Mesendoderm (in vitro differentiated cells): ENCODE data around the gene SNRNP70. TPM values are rescaled to one million over a fixed set of nuclear protein-coding genes. Genes with fewer than 3 reads are reported as not detected.
"Not testable (repeated sequence)": the region's sequence is repeated elsewhere in the genome, so short reads cannot be mapped to it uniquely, and the experiment has no call there.

Experiments used
- DNase-seq: peaks from one replicate; pipeline ENCODE4 v3.0.0; 2013
- H2AK5ac ChIP-seq: 2 replicates; pipeline ENCODE4 v1.6.1; 2013; ENCODE audit warnings: low read length, inconsistent platforms
- H2BK120ac ChIP-seq: 2 replicates; pipeline ENCODE4 v1.6.1; 2013; ENCODE audit warnings: low read depth, mild to moderate bottlenecking, low read length, moderate library complexity, mixed read lengths
- H2BK15ac ChIP-seq: replicated peaks from 2 replicates; pipeline ENCODE4 v1.6.1; 2013; ENCODE audit warnings: low read depth, mild to moderate bottlenecking, moderate library complexity
- H2BK5ac ChIP-seq: 2 replicates; pipeline ENCODE4 v1.6.1; 2013; ENCODE audit warnings: low read length, inconsistent platforms
- H3K18ac ChIP-seq: 2 replicates; pipeline ENCODE4 v1.6.1; 2013; ENCODE audit warnings: mild to moderate bottlenecking, low read length, mixed read lengths
- H3K23ac ChIP-seq: one replicate; pipeline ENCODE4 v1.6.1; 2013; ENCODE audit warnings: low read length
- H3K27ac ChIP-seq: 2 replicates; pipeline ENCODE4 v1.5.1; 2013; ENCODE audit warnings: low read depth, mild to moderate bottlenecking, inconsistent platforms, low read length, moderate library complexity
- H3K27me3 ChIP-seq: 2 replicates; pipeline ENCODE4 v1.6.1; 2013; ENCODE audit warnings: low read length, control low read depth, mild to moderate bottlenecking, inconsistent platforms; ENCODE audit not compliant: insufficient read depth, poor library complexity
- H3K36me3 ChIP-seq: 2 replicates; pipeline ENCODE4 v1.6.1; 2013; ENCODE audit warnings: low read length, inconsistent platforms; ENCODE audit not compliant: control insufficient read depth, insufficient read depth
- H3K4ac ChIP-seq: one replicate; pipeline ENCODE4 v1.6.1; 2013; ENCODE audit warnings: low read depth, mild to moderate bottlenecking, low read length, moderate library complexity
- H3K4me1 ChIP-seq: 2 replicates; pipeline ENCODE4 v1.6.1; 2013; ENCODE audit warnings: low read depth, low read length, inconsistent platforms; ENCODE audit not compliant: control insufficient read depth
- H3K4me2 ChIP-seq: 2 replicates; pipeline ENCODE4 v1.6.1; 2013; ENCODE audit warnings: low read length
- H3K4me3 ChIP-seq: 2 replicates; pipeline ENCODE4 v1.5.1; 2013; ENCODE audit warnings: mild to moderate bottlenecking, low read length
- H3K56ac ChIP-seq: one replicate; pipeline ENCODE4 v1.6.1; 2013; ENCODE audit warnings: low read length
- H3K79me1 ChIP-seq: 2 replicates; pipeline ENCODE4 v1.6.1; 2013; ENCODE audit warnings: low read length, inconsistent platforms
- H3K79me2 ChIP-seq: 2 replicates; pipeline ENCODE4 v1.6.1; 2013; ENCODE audit warnings: mild to moderate bottlenecking, low read length; ENCODE audit not compliant: control insufficient read depth, insufficient read depth
- H3K9ac ChIP-seq: 2 replicates; pipeline ENCODE4 v1.6.1; 2013; ENCODE audit warnings: low read length, inconsistent platforms
- H4K5ac ChIP-seq: one replicate; pipeline ENCODE4 v1.6.1; 2013; ENCODE audit warnings: low read length
- H4K8ac ChIP-seq: one replicate; pipeline ENCODE4 v1.6.1; 2013; ENCODE audit warnings: low read depth, mild to moderate bottlenecking, control low read depth, low read length, moderate library complexity
- WGBS: extraction: QIAGEN DNeasy Blood & Tissue Kit; methylation state at CpG from one replicate; pipeline ENCODE4 v1.1.7; 2013; ENCODE audit warnings: low lambda C conversion rate, missing lambda C conversion rate; ENCODE audit not compliant: insufficient coverage; ENCODE audit errors: extremely low coverage; 5-methylcytosine and 5-hydroxymethylcytosine counted together
- polyA plus RNA-seq, 2 experiments: library from polyadenylated mRNA; stranded (reverse); fragments of 200-250 nt; gene quantifications; one replicate each; pipeline ENCODE4 v1.2.3, GENCODE V29; 2013

Gene SNRNP70
- 320 TPM for polyA plus RNA-seq (2013, experiment 1 of 2)
- polyA plus RNA-seq (2013, experiment 2 of 2) = 313 TPM

- H3K18ac ChIP-seq = peak within 1 kb of the TSS; percentile 80
- H3K56ac ChIP-seq = peak within 1 kb of the TSS; percentile 97
- H3K23ac ChIP-seq = peak within 1 kb of the TSS; percentile 72
- peak within 1 kb of the TSS; percentile 61 for H2BK5ac ChIP-seq
- peak within 1 kb of the TSS; percentile 80 for H3K27ac ChIP-seq
- no peak within 1 kb of the TSS for H2BK120ac ChIP-seq
- no CpG with 5 or more reads among the region's 89 CpGs for WGBS
- H3K79me1 ChIP-seq = peaks cover 12% of the 10 kb centered on the region
- H3K4me1 ChIP-seq = no peaks in the 10 kb centered on the region
- peak within 1 kb of the TSS; percentile 70 for H3K4ac ChIP-seq
- peaks cover 12% of the 10 kb centered on the region for H3K36me3 ChIP-seq
- H3K4me3 ChIP-seq = peak within 1 kb of the TSS; percentile 60
- DNase-seq = peak; percentile 100
- peak within 1 kb of the TSS; percentile 90 for H4K5ac ChIP-seq
- no peak within 1 kb of the TSS for H4K8ac ChIP-seq
- no peaks in the 10 kb centered on the region for H3K27me3 ChIP-seq
- no peak within 1 kb of the TSS for H2BK15ac ChIP-seq
- H3K4me2 ChIP-seq = peak within 1 kb of the TSS; percentile 67
- H3K9ac ChIP-seq = peak within 1 kb of the TSS; percentile 97
- H3K79me2 ChIP-seq = peaks cover 41% of the 10 kb centered on the region
- H2AK5ac ChIP-seq = no peak within 1 kb of the TSS
These were observed at the start of gene SNRNP70 for GRCh38 chr19:49085020-49085867. Gene SNRNP70 (plus strand): TSS chr19:49085451. CDS start chr19:49086415, 964 bp downstream.

GRCh38 chr19:49036815-49037214 is 48.4 kb upstream of the SNRNP70 start, which contains the start of gene CGB1:
Gene CGB1 (minus strand): TSS chr19:49036895. CDS start chr19:49036711, 184 bp downstream.
- H4K5ac ChIP-seq, H2BK5ac ChIP-seq, H4K8ac ChIP-seq, H3K4me3 ChIP-seq, H3K18ac ChIP-seq, H3K23ac ChIP-seq, H3K4me1 ChIP-seq, H2BK15ac ChIP-seq, H2AK5ac ChIP-seq, H3K27me3 ChIP-seq, H3K36me3 ChIP-seq, H3K4me2 ChIP-seq, H2BK120ac ChIP-seq, H3K27ac ChIP-seq, H3K79me2 ChIP-seq, H3K9ac ChIP-seq, H3K4ac ChIP-seq, H3K79me1 ChIP-seq, H3K56ac ChIP-seq: not testable (repeated sequence)
- peak; percentile 73 for DNase-seq
- WGBS = no CpG with 5 or more reads among the region's 18 CpGs

GRCh38 chr19:49038111-49038510 is 47.1 kb upstream of the SNRNP70 start:
- H3K27ac ChIP-seq, H3K27me3 ChIP-seq, H3K79me2 ChIP-seq, H2BK120ac ChIP-seq, H4K5ac ChIP-seq, H2AK5ac ChIP-seq, H2BK15ac ChIP-seq, H3K56ac ChIP-seq, H3K4me1 ChIP-seq, H3K9ac ChIP-seq, H3K23ac ChIP-seq, H2BK5ac ChIP-seq, H3K4me2 ChIP-seq, H4K8ac ChIP-seq, H3K4me3 ChIP-seq, H3K18ac ChIP-seq, H3K36me3 ChIP-seq, H3K79me1 ChIP-seq, H3K4ac ChIP-seq, DNase-seq: not testable (repeated sequence)
- WGBS = no CpG with 5 or more reads among the region's 8 CpGs

- H3K4me3 ChIP-seq, H4K5ac ChIP-seq, DNase-seq, H2BK15ac ChIP-seq, H2AK5ac ChIP-seq, H3K56ac ChIP-seq, H3K4me2 ChIP-seq, H3K4ac ChIP-seq, H2BK5ac ChIP-seq, H3K18ac ChIP-seq, H3K79me2 ChIP-seq, H3K36me3 ChIP-seq, H3K9ac ChIP-seq, H3K79me1 ChIP-seq, H3K4me1 ChIP-seq, H2BK120ac ChIP-seq, H3K27ac ChIP-seq, H3K23ac ChIP-seq, H4K8ac ChIP-seq, H3K27me3 ChIP-seq: not testable (repeated sequence)
- no CpG with 5 or more reads among the region's 26 CpGs for WGBS
These were observed 46.5 kb upstream of the SNRNP70 start for GRCh38 chr19:49038557-49039276.

- not testable (repeated sequence) for H3K4ac ChIP-seq
These were observed 45.5 kb upstream of the SNRNP70 start for GRCh38 chr19:49039736-49040135.

More at GRCh38 chr19:49039736-49040135, 45.5 kb upstream of the SNRNP70 start:
- H3K79me2 ChIP-seq, H4K8ac ChIP-seq, H3K23ac ChIP-seq, H4K5ac ChIP-seq, H3K79me1 ChIP-seq, H2BK15ac ChIP-seq, H3K18ac ChIP-seq, H3K9ac ChIP-seq, H3K4me1 ChIP-seq, H3K4me2 ChIP-seq, H3K4me3 ChIP-seq, H3K27me3 ChIP-seq, H2BK120ac ChIP-seq, H3K36me3 ChIP-seq, DNase-seq, H2AK5ac ChIP-seq, H3K27ac ChIP-seq, H2BK5ac ChIP-seq, H3K56ac ChIP-seq: not testable (repeated sequence)
- WGBS = no CpG with 5 or more reads among the region's 9 CpGs
